ENCODE data around the gene HSP90AB1. TPM values are rescaled to one million over a fixed set of nuclear protein-coding genes. Genes with fewer than 3 reads are reported as not detected.
A peak's percentile ranks its signal among the peaks of the same experiment; 100 is the strongest.

Gene HSP90AB1
- total RNA-seq, 2 donors from 2014 or later: 405 to 695 TPM

- ATAC-seq (ENCODE audit: insufficient number of reproducible peaks, low FRiP score, low read depth) (no peak), DNase-seq (ENCODE audit: low spot score) (no peak)
- Histone ChIP-seq H3K36me3 (no peaks in the 10 kb centered on the region), H3K9me3 (no peaks in the 10 kb centered on the region), H3K4me1 (ENCODE audit: control insufficient read depth in 1 of 2, low read depth in 2 of 2) (peaks cover 9 to 31% of the 10 kb centered on the region in 2 donors), H3K4me3 (no peak overlapping the region), H3K27me3 (replicated peaks; ENCODE audit: insufficient read depth) (no peaks in the 10 kb centered on the region), H3K27ac (no peak overlapping the region)
- TF ChIP-seq CTCF (IDR thresholded peaks at IDR 0.05): no peak
Observed at GRCh38 chr6:44214307-44214706, 32.6 kb upstream of the HSP90AB1 start.

GRCh38 chr6:44216677-44217331, 30.1 kb upstream of the HSP90AB1 start, which contains the start of gene MYMX:
MYMX (plus strand) TSS chr6:44216926; CDS start chr6:44217472, 546 bp downstream.
- no peak for DNase-seq (ENCODE audit: low spot score)
- no peak for ATAC-seq (ENCODE audit: insufficient number of reproducible peaks, low FRiP score, low read depth)
- Histone ChIP-seq H3K4me1 (ENCODE audit: control insufficient read depth in 1 of 2, low read depth in 2 of 2) (peaks cover 27 to 49% of the 10 kb centered on the region in 2 donors), H3K27me3 (replicated peaks; ENCODE audit: insufficient read depth) (no peaks in the 10 kb centered on the region), H3K36me3 (no peaks in the 10 kb centered on the region), H3K27ac (peak within 1 kb of the TSS; percentile 97 to 98), H3K9me3 (no peaks in the 10 kb centered on the region), H3K4me3 (peak within 1 kb of the TSS; percentile 18)
- TF ChIP-seq CTCF (IDR thresholded peaks at IDR 0.05): no peak

- no peaks in the 10 kb centered on the region for H3K9me3 ChIP-seq
- ATAC-seq (ENCODE audit: insufficient number of reproducible peaks, low FRiP score, low read depth): no peak
- TF ChIP-seq CTCF (IDR thresholded peaks at IDR 0.05): no peak
- peaks cover 33 to 54% of the 10 kb centered on the region in 2 donors for H3K4me1 ChIP-seq (ENCODE audit: control insufficient read depth in 1 of 2, low read depth in 2 of 2)
- H3K4me3 ChIP-seq: peak overlapping the region; percentile 18
- no peak for DNase-seq (ENCODE audit: low spot score)
- H3K27me3 ChIP-seq (replicated peaks; ENCODE audit: insufficient read depth): no peaks in the 10 kb centered on the region
- H3K27ac ChIP-seq: peak overlapping the region; percentile 97 to 98
- no peaks in the 10 kb centered on the region for H3K36me3 ChIP-seq
Observed at GRCh38 chr6:44217332-44218143, 29.4 kb upstream of the HSP90AB1 start.

- Histone ChIP-seq H3K27me3 (replicated peaks; ENCODE audit: insufficient read depth) (no peaks in the 10 kb centered on the region), H3K36me3 (no peaks in the 10 kb centered on the region)
Observed at GRCh38 chr6:44219053-44219814, 27.7 kb upstream of the HSP90AB1 start.

More at GRCh38 chr6:44219053-44219814, 27.7 kb upstream of the HSP90AB1 start:
- H3K9me3 ChIP-seq: no peaks in the 10 kb centered on the region
- DNase-seq (ENCODE audit: low spot score) (peak; percentile 52), ATAC-seq (ENCODE audit: insufficient number of reproducible peaks, low FRiP score, low read depth) (peak; percentile 12)
- H3K4me3 ChIP-seq: peak overlapping the region; percentile 76
- peaks cover 41 to 62% of the 10 kb centered on the region in 2 donors for H3K4me1 ChIP-seq (ENCODE audit: control insufficient read depth in 1 of 2, low read depth in 2 of 2)
- TF ChIP-seq CTCF (IDR thresholded peaks at IDR 0.05): no peak
- peak overlapping the region; percentile 97 to 98 for H3K27ac ChIP-seq

Measured in thoracic aorta (tissue), 2 donors.